Measurements from ENCODE around the gene ZNF121. TPM values are rescaled to one million over a fixed set of nuclear protein-coding genes. Genes with fewer than 3 reads are reported as not detected.
A peak's percentile ranks its signal among the peaks of the same experiment; 100 is the strongest.
"Not testable (repeated sequence)": the region's sequence is repeated elsewhere in the genome, so short reads cannot be mapped to it uniquely, and the experiment has no call there.

ZNF121 gene
- total and polyA plus RNA-seq, 2 donors (not counting 1 experiment from before 2014, with no cell fraction given) = 7.1 to 48.0 TPM

DNA sequence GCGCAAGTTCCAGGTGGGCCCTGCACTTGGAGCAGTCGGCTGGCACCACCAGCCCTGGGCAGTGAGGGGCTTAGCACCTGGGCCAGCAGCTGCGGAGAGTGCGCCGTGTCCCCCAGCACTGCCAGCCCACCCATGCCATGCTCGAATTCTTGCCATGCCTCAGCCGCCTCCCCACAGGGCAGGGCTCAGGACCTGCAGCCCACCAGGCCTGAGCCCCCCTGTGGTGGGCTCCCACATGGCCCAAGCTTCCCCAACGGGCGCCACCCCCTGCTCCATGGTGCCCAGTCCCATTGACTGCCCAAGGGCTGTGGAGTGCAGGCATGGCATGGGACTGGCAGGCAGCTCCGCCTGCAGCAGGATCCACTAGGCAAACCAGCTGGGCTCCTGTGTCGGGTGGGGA is 36.4 kb downstream of the ZNF121 start:
- no peaks in the 10 kb centered on the region for H4K20me1 ChIP-seq (ENCODE audit: control insufficient read depth, insufficient read depth, low read length, poor library complexity, severe bottlenecking)
- no peak overlapping the region for H3K9ac ChIP-seq (ENCODE audit: low read length)
- TF ChIP-seq EZH2 (IDR thresholded peaks at IDR 0.05; ENCODE audit: borderline replicate concordance, insufficient read depth, low read depth, low read length, poor library complexity, severe bottlenecking) = no peak
- TF ChIP-seq, protein P1, sequence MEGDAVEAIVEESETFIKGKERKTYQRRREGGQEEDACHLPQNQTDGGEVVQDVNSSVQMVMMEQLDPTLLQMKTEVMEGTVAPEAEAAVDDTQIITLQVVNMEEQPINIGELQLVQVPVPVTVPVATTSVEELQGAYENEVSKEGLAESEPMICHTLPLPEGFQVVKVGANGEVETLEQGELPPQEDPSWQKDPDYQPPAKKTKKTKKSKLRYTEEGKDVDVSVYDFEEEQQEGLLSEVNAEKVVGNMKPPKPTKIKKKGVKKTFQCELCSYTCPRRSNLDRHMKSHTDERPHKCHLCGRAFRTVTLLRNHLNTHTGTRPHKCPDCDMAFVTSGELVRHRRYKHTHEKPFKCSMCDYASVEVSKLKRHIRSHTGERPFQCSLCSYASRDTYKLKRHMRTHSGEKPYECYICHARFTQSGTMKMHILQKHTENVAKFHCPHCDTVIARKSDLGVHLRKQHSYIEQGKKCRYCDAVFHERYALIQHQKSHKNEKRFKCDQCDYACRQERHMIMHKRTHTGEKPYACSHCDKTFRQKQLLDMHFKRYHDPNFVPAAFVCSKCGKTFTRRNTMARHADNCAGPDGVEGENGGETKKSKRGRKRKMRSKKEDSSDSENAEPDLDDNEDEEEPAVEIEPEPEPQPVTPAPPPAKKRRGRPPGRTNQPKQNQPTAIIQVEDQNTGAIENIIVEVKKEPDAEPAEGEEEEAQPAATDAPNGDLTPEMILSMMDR (IDR thresholded peaks at IDR 0.05) = no peak
- H3K9me3 ChIP-seq (ENCODE audit: control extremely low read depth in 1 of 3, control insufficient read depth in 2 of 3, insufficient read depth in 1 of 3, low read length in 2 of 3) = peaks cover 0 to 26% (median 1%) of the 10 kb centered on the region in 3 donors
- Mint-ChIP-seq H3K4me1 (no peaks in the 10 kb centered on the region), H3K27ac (no peak overlapping the region), H3K4me3 (no peak overlapping the region), H3K9me3 (ENCODE audit: insufficient read depth) (peaks cover 5% of the 10 kb centered on the region), H3K27me3 (no peaks in the 10 kb centered on the region)
- H3K27me3 ChIP-seq (replicated peaks in 1 of 4; ENCODE audit: control extremely low read depth in 1 of 4, control insufficient read depth in 3 of 4, insufficient read depth in 4 of 4, low read length in 3 of 4) = no peaks in the 10 kb centered on the region
- no peaks in the 10 kb centered on the region for H3K36me3 ChIP-seq (replicated peaks in 1 of 2; ENCODE audit: control extremely low read depth in 1 of 2, control insufficient read depth in 1 of 2, extremely low read depth in 1 of 2, insufficient read depth in 2 of 2, low read length in 1 of 2)
- ATAC-seq (ENCODE audit: low read depth) (no peak), DNase-seq (no peak)
- POLR2A ChIA-PET = no interaction called here
- no peaks in the 10 kb centered on the region for H3K4me1 ChIP-seq (ENCODE audit: control insufficient read depth in 2 of 2, insufficient read depth in 2 of 2, low read length in 2 of 2)
- no peaks in the 10 kb centered on the region for H3K79me2 ChIP-seq (ENCODE audit: control insufficient read depth, insufficient read depth, low read length)
- no peak overlapping the region for H3K4me3 ChIP-seq (ENCODE audit: control extremely low read depth in 1 of 5, extremely low read depth in 1 of 5, insufficient read depth in 1 of 5, low read depth in 2 of 5, low read length in 4 of 5)
- WGBS (ENCODE audit: insufficient coverage) = 92% methylated on average over 11 of the region's 11 CpGs
- CTCF ChIA-PET = no interaction called here
- H3K27ac ChIP-seq (ENCODE audit: low read length in 2 of 2) = no peak overlapping the region
- H3K4me2 ChIP-seq (replicated peaks; ENCODE audit: low read depth, low read length, poor library complexity, severe bottlenecking) = no peak overlapping the region
- no peak overlapping the region for H2AFZ ChIP-seq (ENCODE audit: insufficient read depth, low read depth, low read length, poor library complexity, severe bottlenecking)
- intact Hi-C loops (cut with micrococcal nuclease) = no loop called here

DNA sequence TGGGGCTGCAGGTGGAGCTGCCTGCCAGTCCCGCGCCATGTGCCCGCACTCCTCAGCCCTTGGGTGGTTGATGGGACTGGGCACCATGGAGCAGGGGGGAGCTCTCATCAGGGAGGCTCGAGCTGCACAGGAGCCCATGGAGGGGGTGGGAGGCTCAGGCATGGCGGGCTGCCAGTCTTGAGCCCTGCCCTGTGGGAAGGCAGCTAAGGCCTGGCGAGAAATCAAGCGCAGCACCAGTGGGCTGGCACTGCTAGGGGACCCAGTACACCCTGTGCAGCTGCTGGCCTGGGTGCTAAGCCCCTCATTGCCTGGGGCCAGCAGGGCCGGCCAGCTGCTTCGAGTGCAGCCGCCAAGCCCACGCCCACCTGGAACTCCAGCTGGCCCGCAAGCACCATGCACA is 43.0 kb downstream of the ZNF121 start:
- H3K4me2 ChIP-seq (replicated peaks; ENCODE audit: low read depth, low read length, poor library complexity, severe bottlenecking); H3K27ac Mint-ChIP-seq; CTCF ChIA-PET; H3K27me3 Mint-ChIP-seq; intact Hi-C loops (cut with micrococcal nuclease); H3K9me3 Mint-ChIP-seq (ENCODE audit: insufficient read depth); DNase-seq; H3K36me3 ChIP-seq (replicated peaks in 1 of 2; ENCODE audit: control extremely low read depth in 1 of 2, control insufficient read depth in 1 of 2, extremely low read depth in 1 of 2, insufficient read depth in 2 of 2, low read length in 1 of 2); ATAC-seq (ENCODE audit: low read depth); H3K9ac ChIP-seq (ENCODE audit: low read length); H3K4me3 ChIP-seq (ENCODE audit: control extremely low read depth in 1 of 5, extremely low read depth in 1 of 5, insufficient read depth in 1 of 5, low read depth in 2 of 5, low read length in 4 of 5); H3K27me3 ChIP-seq (replicated peaks in 1 of 4; ENCODE audit: control extremely low read depth in 1 of 4, control insufficient read depth in 3 of 4, insufficient read depth in 4 of 4, low read length in 3 of 4); H2AFZ ChIP-seq (ENCODE audit: insufficient read depth, low read depth, low read length, poor library complexity, severe bottlenecking); H4K20me1 ChIP-seq (ENCODE audit: control insufficient read depth, insufficient read depth, low read length, poor library complexity, severe bottlenecking); H3K4me3 Mint-ChIP-seq; H3K27ac ChIP-seq (ENCODE audit: low read length in 2 of 2): not testable (repeated sequence)
- Histone ChIP-seq H3K4me1 (ENCODE audit: control insufficient read depth in 2 of 2, insufficient read depth in 2 of 2, low read length in 2 of 2) (peaks cover 7 to 11% of the 10 kb centered on the region in 2 donors), H3K79me2 (ENCODE audit: control insufficient read depth, insufficient read depth, low read length) (peaks cover 16% of the 10 kb centered on the region), H3K9me3 (ENCODE audit: control extremely low read depth in 1 of 3, control insufficient read depth in 2 of 3, insufficient read depth in 1 of 3, low read length in 2 of 3) (peaks cover 0 to 15% (median 0%) of the 10 kb centered on the region in 3 donors)
- peaks cover 23% of the 10 kb centered on the region for H3K4me1 Mint-ChIP-seq
- POLR2A ChIA-PET = interaction anchor here (0.5 kb wide), 1 partner anchor 860 kb away, joined by 5 read pairs; no protein-coding TSS in a partner anchor
- 89% methylated on average over 12 of the region's 12 CpGs for whole genome bisulfite sequencing (ENCODE audit: insufficient coverage)

DNA sequence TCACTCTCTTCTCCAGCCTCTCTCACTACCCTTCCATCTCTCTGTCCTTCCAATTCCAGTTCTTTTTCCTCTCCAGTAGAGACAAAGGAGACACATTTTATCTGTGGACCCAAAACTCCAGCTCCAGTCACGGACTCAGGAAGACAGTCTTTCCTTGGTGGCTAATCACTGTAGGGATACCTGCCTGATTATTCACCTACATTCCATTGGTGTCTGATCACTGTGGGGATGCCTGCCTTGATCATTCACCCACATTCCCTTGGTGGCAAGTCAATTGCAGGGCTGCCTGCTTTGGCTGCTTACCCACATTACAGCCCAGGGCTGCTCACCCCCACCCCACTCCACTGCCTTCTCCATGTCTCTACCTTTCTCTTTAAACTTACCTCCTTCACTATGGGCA is 44.4 kb downstream of the ZNF121 start:
- H4K20me1 ChIP-seq (ENCODE audit: control insufficient read depth, insufficient read depth, low read length, poor library complexity, severe bottlenecking); H3K27ac ChIP-seq (ENCODE audit: low read length in 2 of 2); POLR2A ChIA-PET; H2AFZ ChIP-seq (ENCODE audit: insufficient read depth, low read depth, low read length, poor library complexity, severe bottlenecking); H3K4me2 ChIP-seq (replicated peaks; ENCODE audit: low read depth, low read length, poor library complexity, severe bottlenecking); H3K27me3 ChIP-seq (replicated peaks in 1 of 4; ENCODE audit: control extremely low read depth in 1 of 4, control insufficient read depth in 3 of 4, insufficient read depth in 4 of 4, low read length in 3 of 4); CTCF ChIA-PET; ATAC-seq (ENCODE audit: low read depth); H3K9ac ChIP-seq (ENCODE audit: low read length); DNase-seq; H3K4me3 ChIP-seq (ENCODE audit: control extremely low read depth in 1 of 5, extremely low read depth in 1 of 5, insufficient read depth in 1 of 5, low read depth in 2 of 5, low read length in 4 of 5); H3K27me3 Mint-ChIP-seq; H3K9me3 Mint-ChIP-seq (ENCODE audit: insufficient read depth): not testable (repeated sequence)
- intact Hi-C loops (cut with micrococcal nuclease) = loop anchor here (2.0 to 5.0 kb wide), 2 partner anchors 105 to 218 kb away; partner anchors contain the start of genes ZNF266 and ZNF559
- 70% methylated on average over 1 of the region's 1 CpG for WGBS (ENCODE audit: insufficient coverage)
- peaks cover 25% of the 10 kb centered on the region for H3K4me1 Mint-ChIP-seq
- Histone ChIP-seq H3K4me1 (ENCODE audit: control insufficient read depth in 2 of 2, insufficient read depth in 2 of 2, low read length in 2 of 2) (peaks cover 7 to 11% of the 10 kb centered on the region in 2 donors), H3K9me3 (ENCODE audit: control extremely low read depth in 1 of 3, control insufficient read depth in 2 of 3, insufficient read depth in 1 of 3, low read length in 2 of 3) (peaks cover 0 to 15% (median 0%) of the 10 kb centered on the region in 3 donors), H3K79me2 (ENCODE audit: control insufficient read depth, insufficient read depth, low read length) (peaks cover 16% of the 10 kb centered on the region), H3K36me3 (replicated peaks in 1 of 2; ENCODE audit: control extremely low read depth in 1 of 2, control insufficient read depth in 1 of 2, extremely low read depth in 1 of 2, insufficient read depth in 2 of 2, low read length in 1 of 2) (peaks cover 4 to 11% of the 10 kb centered on the region in 2 experiments)
- H3K27ac Mint-ChIP-seq = peak overlapping the region; percentile 79
- H3K4me3 Mint-ChIP-seq = peak overlapping the region; percentile 100

Data from B cell (primary cell).